Measurements from ENCODE around the gene IGF2BP2.

GRCh38 chr3:185789134-185789533 is 35.7 kb downstream of the IGF2BP2 start:
- no peak for TF ChIP-seq MAX (IDR thresholded peaks at IDR 0.05; ENCODE audit: low read depth, low read length)
- TF ChIP-seq CTCF (IDR thresholded peaks at IDR 0.05; ENCODE audit: low read depth, low read length): no peak
- TF ChIP-seq POLR2A (IDR thresholded peaks at IDR 0.05; ENCODE audit: extremely low read depth, insufficient read length): no peak
